GM12892 (cell line): ENCODE results near the gene GRM7.

ENCODE experiments used
- DNase-seq: peaks from one replicate; pipeline ENCODE4 v3.0.0; 2011; ENCODE audit not compliant: insufficient read length
- FAIRE-seq: peaks from 2 replicates; lab custom pipeline; 2011; peaks lifted over from hg19 to GRCh38; lab: Jason Lieb, UNC
- POLR2A ChIP-seq: IDR thresholded peaks from 2 replicates; pipeline ENCODE4 v1.6.1; 2011; ENCODE audit warnings: low read depth, low read length, control low read depth
- POLR2AphosphoS5 ChIP-seq: IDR thresholded peaks from 2 replicates; pipeline ENCODE4 v1.6.1; 2011; ENCODE audit warnings: low read depth, low read length, control low read depth
- TAF1 ChIP-seq: IDR thresholded peaks from 2 replicates; pipeline ENCODE4 v1.6.1; 2011; ENCODE audit warnings: low read depth, mild to moderate bottlenecking, control low read depth, low read length, borderline replicate concordance

Gene GRM7

GRCh38 chr3:7630351-7630911 lies 769.5 kb downstream of the GRM7 start:
- TF ChIP-seq POLR2A (no peak), POLR2AphosphoS5 (no peak), TAF1 (no peak)
- DNase-seq (no peak), FAIRE-seq (no peak)

- TF ChIP-seq TAF1 (no peak), POLR2A (no peak), POLR2AphosphoS5 (no peak)
- FAIRE-seq (no peak), DNase-seq (no peak)
Measured at GRCh38 chr3:7630925-7631324, 770.0 kb downstream of the GRM7 start.

GRCh38 chr3:7632305-7632704 lies 771.4 kb downstream of the GRM7 start:
- DNase-seq, result no peak
- no peak for FAIRE-seq
- no peak for TF ChIP-seq TAF1

GRCh38 chr3:7637694-7638093 lies 776.8 kb downstream of the GRM7 start:
- FAIRE-seq (no peak), DNase-seq (no peak)
- TF ChIP-seq TAF1, result no peak
- no peak for TF ChIP-seq POLR2AphosphoS5
- TF ChIP-seq POLR2A, result no peak

- no peak for FAIRE-seq
- DNase-seq, result no peak
- TF ChIP-seq POLR2A (no peak), TAF1 (no peak), POLR2AphosphoS5 (no peak)
Measured at GRCh38 chr3:7638103-7638502, 777.2 kb downstream of the GRM7 start.

- FAIRE-seq, result no peak
- DNase-seq, result no peak
- TF ChIP-seq POLR2AphosphoS5, result no peak
- TF ChIP-seq POLR2A, result no peak
Measured at GRCh38 chr3:7640787-7641186, 779.9 kb downstream of the GRM7 start.

GRCh38 chr3:7646851-7647250 lies 785.9 kb downstream of the GRM7 start:
- DNase-seq (no peak), FAIRE-seq (no peak)
- TF ChIP-seq POLR2A (no peak), TAF1 (no peak), POLR2AphosphoS5 (no peak)

GRCh38 chr3:7650466-7650865 lies 789.6 kb downstream of the GRM7 start:
- DNase-seq, result no peak
- TF ChIP-seq TAF1 (no peak), POLR2AphosphoS5 (no peak), POLR2A (no peak)
- FAIRE-seq, result no peak

GRCh38 chr3:7651274-7651673 lies 790.4 kb downstream of the GRM7 start:
- no peak for DNase-seq
- no peak for TF ChIP-seq POLR2A
- TF ChIP-seq POLR2AphosphoS5, result no peak
- no peak for TF ChIP-seq TAF1
- FAIRE-seq, result no peak

GRCh38 chr3:7657214-7658112 lies 796.5 kb downstream of the GRM7 start:
- DNase-seq (no peak), FAIRE-seq (no peak)
- TF ChIP-seq TAF1, result no peak
- no peak for TF ChIP-seq POLR2AphosphoS5
- no peak for TF ChIP-seq POLR2A

GRCh38 chr3:7658294-7658693 lies 797.4 kb downstream of the GRM7 start:
- FAIRE-seq (no peak), DNase-seq (no peak)
- TF ChIP-seq POLR2A (no peak), TAF1 (no peak), POLR2AphosphoS5 (no peak)

GRCh38 chr3:7659079-7659478 lies 798.2 kb downstream of the GRM7 start:
- no peak for TF ChIP-seq POLR2A
- TF ChIP-seq TAF1, result no peak
- TF ChIP-seq POLR2AphosphoS5, result no peak
- no peak for DNase-seq
- no peak for FAIRE-seq
